HepG2 (cell line): Measurements from ENCODE around the gene ALKBH4. TPM values are rescaled to one million over a fixed set of nuclear protein-coding genes. Genes with fewer than 3 reads are reported as not detected.

ENCODE experiments used
- CBFB ChIP-seq: sonication (generic); formaldehyde crosslinking; IDR thresholded peaks from 2 replicates; pipeline ENCODE4 v1.4.0; 2020; ENCODE audit warnings: missing genetic modification reagents
- CBX5 ChIP-seq: sonication (generic); formaldehyde crosslinking; IDR thresholded peaks from 2 replicates; pipeline ENCODE4 v1.4.0; 2020; ENCODE audit warnings: missing genetic modification reagents, borderline replicate concordance
- ELF1 ChIP-seq: sonication (generic); formaldehyde crosslinking; IDR thresholded peaks from 2 replicates; pipeline ENCODE4 v1.4.0; 2020; ENCODE audit warnings: missing genetic modification reagents
- ERF ChIP-seq: IDR thresholded peaks from 2 replicates; pipeline ENCODE4 v1.6.1; 2018; ENCODE audit warnings: missing biosample characterization, missing genetic modification reagents
- ETV5 ChIP-seq: IDR thresholded peaks from 2 replicates; pipeline ENCODE4 v1.6.1; 2018; ENCODE audit warnings: missing biosample characterization, missing genetic modification reagents, inconsistent platforms, borderline replicate concordance
- FOXA3 ChIP-seq: IDR thresholded peaks from 2 replicates; pipeline ENCODE4 v1.6.1; 2016; ENCODE audit warnings: missing genetic modification reagents, missing compliant biosample characterization
- GABPA ChIP-seq, 2 experiments: IDR thresholded peaks; 2 replicates each; pipeline ENCODE4 v1.6.1; 2011 to 2016; ENCODE audit warnings: low read depth in 2 of 2, low read length in 1 of 2, missing biosample characterization in 1 of 2, missing genetic modification characterization in 1 of 2
- GABPB1 ChIP-seq: IDR thresholded peaks from 2 replicates; pipeline ENCODE4 v1.6.1; 2016; ENCODE audit warnings: mild to moderate bottlenecking, missing genetic modification reagents, moderate library complexity, missing compliant biosample characterization
- HOXA3 ChIP-seq: sonication (generic); formaldehyde crosslinking; IDR thresholded peaks from 2 replicates; pipeline ENCODE4 v1.5.0; 2020; ENCODE audit warnings: missing genetic modification reagents
- KMT2B ChIP-seq: IDR thresholded peaks from 2 replicates; pipeline ENCODE4 v1.6.1; 2016; ENCODE audit warnings: missing genetic modification reagents, missing compliant biosample characterization
- PATZ1 ChIP-seq: sonication (generic); formaldehyde crosslinking; IDR thresholded peaks from 2 replicates; pipeline ENCODE4 v1.4.0; 2020; ENCODE audit warnings: missing genetic modification reagents
- RXRB ChIP-seq: IDR thresholded peaks from 2 replicates; pipeline ENCODE4 v1.6.1; 2016; ENCODE audit warnings: borderline replicate concordance, missing genetic modification reagents, missing compliant biosample characterization
- SIN3B ChIP-seq: fragments of 150-350 bp; IDR thresholded peaks from 2 replicates; pipeline ENCODE4 v1.6.1; 2014; ENCODE audit warnings: low read length
- TFDP1 ChIP-seq: IDR thresholded peaks from 2 replicates; pipeline ENCODE4 v1.6.1; 2016; ENCODE audit warnings: missing compliant biosample characterization, missing genetic modification reagents, borderline replicate concordance
- TFDP2 ChIP-seq: sonication (generic); formaldehyde crosslinking; IDR thresholded peaks from 2 replicates; pipeline ENCODE4 v1.4.0; 2020; ENCODE audit warnings: missing genetic modification reagents
- YEATS4 ChIP-seq: sonication (generic); formaldehyde crosslinking; IDR thresholded peaks from 2 replicates; pipeline ENCODE4 v1.4.0; 2020; ENCODE audit warnings: missing genetic modification reagents, borderline replicate concordance
- ZFX ChIP-seq: sonication (generic); formaldehyde crosslinking; IDR thresholded peaks from 2 replicates; pipeline ENCODE4 v1.4.0; 2020; ENCODE audit warnings: mild to moderate bottlenecking, low read depth, missing genetic modification reagents, moderate library complexity
- ZGPAT ChIP-seq: IDR thresholded peaks from 2 replicates; pipeline ENCODE4 v1.6.1; 2016; ENCODE audit warnings: mild to moderate bottlenecking
- ZNF574 ChIP-seq: sonication (generic); formaldehyde crosslinking; IDR thresholded peaks from 2 replicates; pipeline ENCODE4 v1.4.0; 2020; ENCODE audit warnings: missing genetic modification reagents
- polyA plus RNA-seq, 8 experiments: library from polyadenylated mRNA; depleted of rRNA in 3 of 8; stranded (reverse) in 7 of 8; unstranded in 1 of 8; fragments of >200 nt; fragmentation: Illumina TruSeq in 4 of 8; extraction: Trizol in 4 of 8; gene quantifications; 2 replicates each; pipeline versions ENCODE4 v1.2.1 to v1.2.3, GENCODE V29; 2011 to 2016; ENCODE audit warnings: low read depth in 4 of 8, missing spikeins in 1 of 8, mixed read lengths in 1 of 8; ENCODE audit not compliant: insufficient read depth in 1 of 8
- total RNA-seq, 5 experiments: library from RNA; depleted of rRNA; stranded (reverse); fragments of >200 nt; fragmentation: Illumina TruSeq; extraction: Trizol; gene quantifications; 2 replicates each; pipeline ENCODE4 v1.2.3, GENCODE V29; 2016; ENCODE audit warnings: low read depth in 1 of 5

The ALKBH4 gene
- total and polyA plus RNA-seq, 2 of the 13 experiments (the other 11 are each of a cell fraction or from before 2014, with no cell fraction given), result 2.6 to 8.8 TPM

GRCh38 chr7:102478314-102479208 is 13.9 kb upstream of the ALKBH4 start, which contains the start of gene POLR2J (continued):
- TF ChIP-seq ERF (CRISPR knock-in tag), result 0 out of 2 replicates have a peak, but pooled peaks have one; percentile 63
- peak; percentile 50; the same call in 1 of the 2 replicates for TF ChIP-seq CBX5 (CRISPR knock-in tag)
- peak; percentile 58; the same call in 1 of the 2 replicates for TF ChIP-seq KMT2B
- peak; percentile 24; the same call in 1 of the 2 replicates for TF ChIP-seq ZFX (CRISPR knock-in tag)
- peak; percentile 39; the same call in 1 of the 2 replicates for TF ChIP-seq ETV5 (CRISPR knock-in tag)
- TF ChIP-seq HOXA3 (CRISPR knock-in tag), result peak; percentile 45; the same call in 1 of the 2 replicates
- peak; percentile 97 for TF ChIP-seq ZNF574 (CRISPR knock-in tag)
- 0 out of 2 replicates have a peak, but pooled peaks have one; percentile 23 for TF ChIP-seq FOXA3
- TF ChIP-seq RXRB (CRISPR knock-in tag), result peak; percentile 38; the same call in 1 of the 2 replicates
- TF ChIP-seq ZGPAT (CRISPR knock-in tag), result peak; percentile 32; the same call in 1 of the 2 replicates
- 0 out of 2 replicates have a peak, but pooled peaks have one; percentile 19 for TF ChIP-seq PATZ1 (CRISPR knock-in tag)
- TF ChIP-seq SIN3B, result 0 out of 2 replicates have a peak, but pooled peaks have one; percentile 36
- peak; percentile 91 for TF ChIP-seq GABPB1 (CRISPR knock-in tag)
- TF ChIP-seq YEATS4, result 0 out of 2 replicates have a peak, but pooled peaks have one; percentile 35
- peak; percentile 57 for TF ChIP-seq GABPA (IDR thresholded peaks at IDR 0.05; ENCODE audit: low read depth, low read length)
- peak; percentile 84 for TF ChIP-seq GABPA (CRISPR knock-in tag; IDR thresholded peaks at IDR 0.05; ENCODE audit: low read depth)
- TF ChIP-seq CBFB (CRISPR knock-in tag), result 0 out of 2 replicates have a peak, but pooled peaks have one; percentile 22
- TF ChIP-seq ELF1 (CRISPR knock-in tag), result peak; percentile 81
- TF ChIP-seq TFDP2 (CRISPR knock-in tag), result 0 out of 2 replicates have a peak, but pooled peaks have one; percentile 24
- TF ChIP-seq TFDP1 (CRISPR knock-in tag), result peak; percentile 23; the same call in 1 of the 2 replicates
